ENCODE data around the gene OR6C4.
"Not testable (repeated sequence)": the region's sequence is repeated elsewhere in the genome, so short reads cannot be mapped to it uniquely, and the experiment has no call there.

OR6C4 gene

DNA sequence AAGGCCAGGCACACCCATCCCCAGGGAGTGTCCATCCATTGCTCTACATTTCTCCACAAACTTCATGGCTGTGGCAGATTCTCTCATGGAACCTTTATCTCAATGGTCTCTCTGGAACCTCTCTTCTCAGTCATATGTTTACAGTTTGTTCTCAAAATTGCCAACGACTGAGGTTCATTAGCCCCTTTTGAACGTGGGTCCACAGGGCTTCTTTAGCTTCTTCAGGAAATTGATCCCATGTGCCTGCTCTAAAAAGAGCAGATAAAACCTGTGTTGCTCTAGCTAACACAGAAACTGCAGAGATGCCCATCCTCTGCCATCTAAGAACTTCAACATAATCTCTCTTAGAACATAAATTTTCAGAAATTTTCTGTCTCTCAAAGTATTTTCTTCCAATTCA, at the start of gene OR6C4:
Gene OR6C4, plus strand, starts transcription at position 301 of the 400 bp plus-strand sequence. CDS start 1,625 bp downstream, outside the sequence.
- no peak for DNase-seq

DNA sequence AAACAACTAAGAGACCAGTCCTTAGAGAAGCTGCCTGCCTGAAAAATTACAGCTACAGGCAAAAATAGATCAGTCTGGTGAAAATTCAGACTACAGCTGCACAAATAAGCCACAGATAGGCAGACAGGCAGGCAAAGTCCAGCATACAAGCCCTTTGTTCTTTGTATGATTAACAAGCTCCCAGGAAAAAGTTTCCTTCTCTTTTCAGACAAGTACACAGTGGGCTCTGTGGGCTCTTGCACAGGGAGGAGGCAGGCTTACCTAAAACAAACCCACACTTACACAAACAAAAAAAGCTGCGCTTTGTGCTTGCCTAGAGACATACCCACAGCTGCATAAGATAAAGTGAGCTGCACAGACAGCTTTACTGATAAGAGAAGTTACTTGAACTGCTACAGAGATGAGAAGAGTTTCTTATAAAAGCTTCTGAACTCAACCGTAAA, 49.6 kb upstream of the OR6C4 start:
- DNase-seq = no peak

DNA sequence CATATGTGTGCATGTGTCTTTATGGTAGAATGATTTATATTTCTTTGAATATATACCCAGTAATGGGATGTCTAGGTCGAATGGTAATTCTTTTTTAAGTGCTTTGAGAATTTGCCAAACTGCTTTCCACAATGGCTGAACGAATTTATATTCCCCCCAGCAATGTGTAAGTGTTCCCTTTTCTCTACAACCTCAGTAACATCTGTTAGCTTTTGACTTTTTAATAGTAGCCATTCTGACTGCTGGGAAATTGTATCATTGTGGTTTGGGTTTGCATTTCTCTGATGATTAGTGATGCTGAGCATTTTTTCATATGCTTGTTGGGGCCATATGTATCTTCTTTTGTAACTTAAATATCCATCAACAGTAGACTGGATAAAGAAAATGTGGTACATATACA, 47.8 kb upstream of the OR6C4 start:
- no peak for DNase-seq

DNA sequence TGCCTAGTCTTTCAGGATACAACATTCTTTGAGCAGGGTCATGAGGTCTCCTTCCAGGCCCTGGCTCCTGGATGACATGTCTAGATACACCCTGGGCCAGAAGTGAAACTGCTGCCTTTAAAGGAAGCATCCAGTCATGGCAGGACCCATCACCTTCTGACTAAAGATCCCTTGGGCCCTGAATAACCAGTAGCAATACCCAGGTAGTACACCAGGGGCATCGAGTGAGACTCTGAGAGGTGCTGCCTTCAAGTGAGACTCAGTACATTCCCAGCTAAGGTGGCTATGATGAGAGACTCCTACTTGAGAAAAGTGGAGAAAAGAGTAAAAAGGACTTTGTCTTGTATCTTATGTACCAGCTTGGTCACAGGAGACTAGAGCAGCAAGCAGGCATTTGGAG, 33.7 kb upstream of the OR6C4 start:
- no peak for DNase-seq

DNA sequence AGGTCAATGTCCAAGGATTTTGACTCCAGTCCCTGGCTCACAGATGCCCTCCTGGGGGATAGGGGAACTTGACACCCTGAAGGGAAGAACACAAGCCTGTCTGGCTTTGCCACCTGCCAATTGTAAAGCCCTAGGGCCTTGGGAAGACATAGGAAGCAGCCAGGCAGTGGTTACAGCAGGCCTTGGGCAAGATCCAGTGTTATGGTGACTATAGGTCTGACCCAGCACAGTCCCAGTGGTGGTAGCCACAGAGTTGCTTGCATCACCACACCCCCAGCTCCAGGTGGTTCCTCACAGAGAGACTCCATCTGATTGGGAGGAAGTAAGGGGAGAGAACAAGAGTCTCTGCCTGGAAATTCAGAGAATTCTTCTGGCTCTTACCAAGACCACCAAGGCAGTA, 33.0 kb upstream of the OR6C4 start:
- DNase-seq = no peak

DNA sequence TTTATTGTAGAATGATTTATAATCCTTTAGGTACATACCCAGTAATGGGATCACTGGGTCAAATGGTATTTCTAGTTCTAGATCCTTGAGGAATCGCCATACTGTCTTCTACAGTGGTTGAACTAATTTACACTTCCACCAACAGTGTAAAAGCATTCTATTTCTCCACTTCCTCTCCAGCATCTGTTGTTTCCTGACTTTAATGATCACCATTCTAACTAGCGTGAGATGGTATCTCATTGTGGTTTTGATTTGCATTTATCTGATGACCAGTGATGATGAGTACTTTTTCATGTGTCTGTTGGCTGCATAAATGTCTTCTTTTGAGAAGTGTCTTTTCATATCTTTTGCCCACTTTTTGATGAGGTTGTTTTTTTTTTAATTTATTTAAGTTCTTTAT, 1.2 kb upstream of the OR6C4 start:
- not testable (repeated sequence) for DNase-seq

DNA sequence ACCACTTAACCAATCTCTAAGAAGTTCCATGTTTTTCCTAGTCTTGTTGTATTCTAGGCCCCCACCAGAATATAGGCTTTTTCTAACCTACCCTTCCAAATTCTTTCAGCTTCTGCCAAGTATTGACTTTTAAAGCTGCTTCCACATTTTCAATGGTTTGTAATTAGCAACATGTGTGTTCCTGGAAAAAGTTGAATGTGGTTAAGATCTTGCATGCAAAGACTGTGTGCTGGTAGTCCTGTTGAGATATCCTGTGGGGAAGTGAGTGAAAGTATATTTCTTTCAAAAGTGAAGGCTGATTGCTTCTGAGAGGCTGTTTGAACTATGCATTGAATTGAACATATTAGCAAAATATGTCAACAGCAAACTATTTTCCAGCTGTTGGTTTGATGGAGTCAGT, 646 bp upstream of the OR6C4 start:
- DNase-seq = no peak

DNA sequence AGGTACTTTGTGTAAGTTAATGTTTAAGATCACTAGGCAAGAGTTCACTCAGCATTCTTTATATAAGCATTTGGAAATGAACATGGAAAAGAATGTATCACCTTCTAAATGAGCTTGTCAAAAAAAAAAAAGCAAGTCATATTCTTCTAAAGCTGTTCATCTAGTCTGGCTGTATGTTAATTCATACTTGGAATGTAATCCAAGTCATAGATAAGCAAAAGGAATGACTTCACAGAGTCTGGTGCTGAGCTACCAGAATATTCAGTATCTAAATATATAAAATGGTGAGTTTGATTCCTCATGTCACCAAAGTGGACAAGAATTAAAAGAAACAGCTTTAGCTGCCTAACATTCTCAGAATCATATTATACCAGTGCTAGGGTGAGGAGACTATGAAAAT, 4.9 kb downstream of the OR6C4 start:
- no peak for DNase-seq

DNA sequence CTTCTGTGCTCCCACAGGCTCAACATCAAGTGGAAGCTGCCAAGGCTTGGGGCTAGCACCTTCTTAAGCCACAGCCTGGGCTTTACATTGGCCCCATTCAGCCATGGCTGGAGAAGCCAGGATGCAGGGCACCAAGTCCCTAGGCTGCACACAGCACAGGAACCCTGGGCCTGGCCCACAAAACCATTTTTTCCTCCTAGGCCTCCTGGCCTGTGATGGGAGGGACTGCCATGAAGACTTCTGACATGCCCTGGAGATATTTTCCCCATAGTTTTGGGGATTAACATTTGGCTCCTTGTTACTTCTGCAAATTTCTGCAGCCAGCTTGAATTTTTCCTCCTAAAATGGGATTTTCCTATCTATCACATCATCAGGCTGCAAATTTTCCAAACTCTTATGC, 20.7 kb downstream of the OR6C4 start:
- not testable (repeated sequence) for DNase-seq

DNA sequence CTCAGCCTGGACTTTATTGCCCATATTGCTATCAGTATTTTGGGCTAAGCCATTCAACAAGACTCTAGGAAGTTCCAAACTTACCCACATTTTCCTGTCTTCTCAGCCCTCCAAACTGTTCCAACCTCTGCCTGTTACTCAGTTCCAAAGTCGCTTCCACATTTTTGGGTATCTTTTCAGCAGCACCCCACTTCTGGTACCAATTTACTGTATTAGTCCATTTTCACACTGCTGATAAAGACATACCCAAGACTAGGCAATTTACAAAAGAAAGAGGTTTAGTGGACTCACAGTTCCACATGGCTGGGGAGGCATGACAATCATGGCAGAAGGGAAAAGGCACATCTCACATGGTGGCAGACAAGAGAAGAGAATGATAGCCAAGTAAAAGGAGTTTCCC, 21.3 kb downstream of the OR6C4 start:
- DNase-seq = not testable (repeated sequence)

DNA sequence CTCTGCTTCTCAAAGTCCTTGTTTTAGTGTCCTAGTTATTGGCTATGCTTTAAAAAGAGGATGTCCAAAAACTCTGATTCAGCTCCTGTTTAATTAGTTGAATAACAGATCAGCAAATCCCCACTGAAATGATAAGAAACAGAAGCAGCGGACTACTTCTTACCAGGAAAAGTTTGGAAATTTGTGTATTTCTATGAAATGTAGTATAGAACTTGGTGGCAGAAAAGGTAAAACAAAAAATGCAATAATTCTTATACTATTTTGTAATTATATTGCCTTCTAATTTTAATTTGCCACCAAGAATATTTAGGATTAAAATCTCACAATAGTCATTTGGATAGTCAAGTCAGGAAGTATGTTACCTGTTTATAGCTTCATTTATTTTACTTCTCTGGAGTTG, 22.8 kb downstream of the OR6C4 start, which contains the start of gene OR2AP1:
Gene OR2AP1, plus strand, starts transcription at position 301 of the 400 bp plus-strand sequence. CDS start 1,947 bp downstream, outside the sequence.
- DNase-seq = no peak

DNA sequence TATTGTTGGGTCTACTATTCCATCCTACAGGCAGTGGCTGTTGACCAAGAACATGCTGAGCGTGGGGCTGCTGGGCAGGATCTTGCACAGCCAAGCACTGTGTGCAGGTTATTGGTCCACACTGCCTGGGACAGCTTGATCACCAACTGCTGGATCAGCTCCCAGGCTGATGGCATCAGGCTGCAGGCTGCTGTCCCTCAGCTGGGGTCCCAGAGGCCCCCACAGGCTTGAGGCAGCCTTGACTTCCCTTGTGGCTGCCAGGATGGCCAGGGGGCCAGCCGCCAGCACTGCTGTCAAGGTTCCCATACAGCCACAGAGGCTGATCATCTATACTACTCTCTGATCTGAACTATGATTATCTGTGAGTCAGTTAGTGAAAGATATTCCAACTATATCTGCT, 32.7 kb downstream of the OR6C4 start:
- no peak for DNase-seq

DNA sequence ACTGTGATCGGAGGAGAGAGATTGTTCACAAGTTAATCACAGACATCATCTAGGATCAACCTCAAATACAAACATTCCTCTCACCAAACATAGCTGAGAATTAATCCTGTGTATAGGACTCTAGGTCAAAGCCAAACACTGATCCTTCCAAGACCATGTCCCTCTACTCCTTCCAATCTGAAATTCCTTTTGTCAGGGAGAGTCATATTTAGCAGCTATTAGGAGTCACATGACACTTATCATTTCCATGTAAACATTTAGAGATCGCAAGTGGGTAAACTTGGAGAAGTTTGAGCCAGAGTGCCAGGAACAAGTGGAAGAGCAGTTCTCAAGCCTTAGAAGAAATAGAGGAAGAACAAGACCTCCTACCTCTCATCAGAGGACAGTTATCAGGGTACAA, 36.4 kb downstream of the OR6C4 start:
- no peak for DNase-seq

DNA sequence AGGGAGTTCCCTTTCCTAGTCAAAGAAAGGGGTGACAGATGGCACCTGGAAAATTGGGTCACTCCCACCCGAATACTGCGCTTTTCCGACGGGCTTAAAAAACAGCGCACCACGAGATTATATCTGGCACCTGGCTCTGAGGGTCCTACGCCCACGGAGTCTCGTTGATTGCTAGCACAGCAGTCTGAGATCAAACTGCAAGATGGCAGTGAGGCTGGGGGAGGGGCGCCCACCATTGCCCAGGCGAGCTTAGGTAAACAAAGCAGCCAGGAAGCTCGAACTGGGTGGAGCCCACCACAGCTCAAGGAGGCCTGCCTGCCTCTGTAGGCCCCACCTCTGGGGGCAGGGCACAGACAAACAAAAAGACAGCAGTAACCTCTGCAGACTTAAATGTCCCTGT, 40.8 kb downstream of the OR6C4 start:
- DNase-seq = not testable (repeated sequence)

Measured in SHP77 (cell line).